ENCODE results near the gene EPS15.

Gene EPS15

DNA sequence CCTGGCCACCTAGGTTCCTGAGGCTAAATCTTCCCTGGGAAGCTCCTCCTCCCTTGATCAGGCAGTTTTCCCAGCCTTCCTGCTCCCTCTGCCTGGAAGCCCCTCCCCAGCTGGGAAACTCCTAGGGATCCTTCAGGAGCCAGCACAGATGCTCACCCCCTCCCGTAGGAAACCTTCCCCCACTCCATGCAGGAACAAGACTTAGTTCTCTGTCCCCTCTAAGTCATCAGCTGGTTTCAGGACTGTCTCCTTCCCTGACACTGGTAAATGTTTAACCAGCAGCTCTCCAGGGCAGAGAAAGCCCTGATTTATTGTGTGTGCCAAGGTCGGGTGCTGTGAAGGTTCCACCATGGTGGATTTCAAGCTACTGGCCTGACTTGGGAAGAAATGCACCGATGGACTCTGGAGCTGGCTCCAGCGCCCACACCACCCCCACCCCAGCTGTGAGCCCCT is 213.7 kb downstream of the EPS15 start:
- no peak overlapping the region for H3K4me3 ChIP-seq (ENCODE audit: low read depth, low read length, poor library complexity, severe bottlenecking)
- no peaks in the 10 kb centered on the region for H3K79me2 ChIP-seq (ENCODE audit: insufficient read depth, low read length)
- H2AFZ ChIP-seq (ENCODE audit: low read length): no peak overlapping the region
- no peak overlapping the region for H3K27ac ChIP-seq (ENCODE audit: low read depth, low read length, poor library complexity, severe bottlenecking)
- H3K4me2 ChIP-seq (ENCODE audit: low read length): no peak overlapping the region
- no peaks in the 10 kb centered on the region for H3K27me3 ChIP-seq (ENCODE audit: insufficient read depth, low read length)
- no peaks in the 10 kb centered on the region for H3K9me2 ChIP-seq (ENCODE audit: low read depth, low read length)
- no peaks in the 10 kb centered on the region for H3K9me3 ChIP-seq (ENCODE audit: low read length)
- TF ChIP-seq EZH2 (IDR thresholded peaks at IDR 0.05; ENCODE audit: borderline replicate concordance, low read length) (no peak), CTCF (IDR thresholded peaks at IDR 0.05; ENCODE audit: low read length) (no peak)
- H3K9ac ChIP-seq (ENCODE audit: low read length): no peak overlapping the region
- no peaks in the 10 kb centered on the region for H3K4me1 ChIP-seq (ENCODE audit: insufficient read depth, low read length, severe bottlenecking)
- H3F3A ChIP-seq (ENCODE audit: insufficient read depth, low read length): no peaks in the 10 kb centered on the region
- H4K20me1 ChIP-seq (ENCODE audit: insufficient read depth, low read length): no peaks in the 10 kb centered on the region
- no peaks in the 10 kb centered on the region for H3K36me3 ChIP-seq (ENCODE audit: insufficient read depth, low read length)

- Histone ChIP-seq H3K9me2 (ENCODE audit: low read depth, low read length) (no peaks in the 10 kb centered on the region), H3K9ac (ENCODE audit: low read length) (no peak overlapping the region), H3K4me2 (ENCODE audit: low read length) (no peak overlapping the region), H2AFZ (ENCODE audit: low read length) (no peak overlapping the region), H4K20me1 (ENCODE audit: insufficient read depth, low read length) (no peaks in the 10 kb centered on the region), H3K36me3 (ENCODE audit: insufficient read depth, low read length) (no peaks in the 10 kb centered on the region), H3K4me1 (ENCODE audit: insufficient read depth, low read length, severe bottlenecking) (no peaks in the 10 kb centered on the region), H3K9me3 (ENCODE audit: low read length) (no peaks in the 10 kb centered on the region), H3K4me3 (ENCODE audit: low read depth, low read length, poor library complexity, severe bottlenecking) (no peak overlapping the region), H3K27ac (ENCODE audit: low read depth, low read length, poor library complexity, severe bottlenecking) (no peak overlapping the region), H3K27me3 (ENCODE audit: insufficient read depth, low read length) (no peaks in the 10 kb centered on the region), H3K79me2 (ENCODE audit: insufficient read depth, low read length) (no peaks in the 10 kb centered on the region), H3F3A (ENCODE audit: insufficient read depth, low read length) (no peaks in the 10 kb centered on the region)
- TF ChIP-seq CTCF (IDR thresholded peaks at IDR 0.05; ENCODE audit: low read length) (no peak), EZH2 (IDR thresholded peaks at IDR 0.05; ENCODE audit: borderline replicate concordance, low read length) (no peak)
These were observed 214.7 kb downstream of the EPS15 start for GRCh38 chr1:51304360-51304759.
